PC-9 (cell line): ENCODE data around the gene R3HDML.

ENCODE experiments used
- EZH2 ChIP-seq: fragments of 200-600 bp; sonication (generic); IDR thresholded peaks from 2 replicates; pipeline ENCODE4 v1.8.0; 2017; ENCODE audit warnings: antibody characterized with exemption, low read depth
- TF ChIP-seq, protein P1 (sequence below): fragments of 200-600 bp; sonication (generic); conservative IDR thresholded peaks from 2 replicates; pipeline ENCODE4 v1.6.1; 2017; ENCODE audit warnings: mixed run types, antibody characterized with exemption, mild to moderate bottlenecking, moderate library complexity

DNA sequence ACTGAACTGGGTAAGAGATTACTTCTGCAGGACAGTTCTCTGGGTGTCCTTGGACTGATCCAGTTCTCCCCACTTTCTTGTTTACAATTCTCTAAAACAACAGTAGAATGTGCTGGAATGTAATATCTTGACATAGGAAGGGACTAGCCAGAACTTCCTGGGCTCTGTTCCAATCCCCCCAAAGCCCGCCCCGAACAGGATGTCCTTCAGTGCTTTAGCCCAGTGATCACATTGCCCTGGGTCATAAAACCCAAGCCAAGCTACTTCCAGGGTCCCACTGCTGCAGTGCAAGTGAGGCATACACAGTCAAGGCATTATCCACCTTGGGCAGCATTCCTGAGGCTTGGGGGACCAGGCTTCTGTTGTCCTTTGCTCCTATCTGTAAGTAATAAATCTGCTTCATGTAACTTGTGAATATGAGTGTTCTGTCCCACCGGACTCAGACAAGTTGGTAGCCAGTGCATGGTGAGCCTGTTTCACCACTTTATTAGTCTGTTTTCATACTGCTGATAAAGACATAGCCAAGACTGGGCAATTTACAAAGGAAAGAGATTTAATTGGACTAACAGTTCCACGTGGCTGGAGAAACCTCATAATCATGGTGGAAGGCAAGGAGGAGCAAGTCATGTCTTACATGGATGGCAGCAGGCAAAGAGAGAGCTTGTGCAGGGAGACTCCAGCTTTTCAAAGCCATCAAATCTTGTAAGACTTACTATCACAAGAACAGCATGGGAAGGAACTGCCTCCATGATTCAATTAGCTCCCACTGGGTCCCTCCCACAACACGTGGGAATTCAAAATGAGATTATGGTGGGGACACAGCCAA lies 49.4 kb upstream of the R3HDML start:
- TF ChIP-seq, protein P1, sequence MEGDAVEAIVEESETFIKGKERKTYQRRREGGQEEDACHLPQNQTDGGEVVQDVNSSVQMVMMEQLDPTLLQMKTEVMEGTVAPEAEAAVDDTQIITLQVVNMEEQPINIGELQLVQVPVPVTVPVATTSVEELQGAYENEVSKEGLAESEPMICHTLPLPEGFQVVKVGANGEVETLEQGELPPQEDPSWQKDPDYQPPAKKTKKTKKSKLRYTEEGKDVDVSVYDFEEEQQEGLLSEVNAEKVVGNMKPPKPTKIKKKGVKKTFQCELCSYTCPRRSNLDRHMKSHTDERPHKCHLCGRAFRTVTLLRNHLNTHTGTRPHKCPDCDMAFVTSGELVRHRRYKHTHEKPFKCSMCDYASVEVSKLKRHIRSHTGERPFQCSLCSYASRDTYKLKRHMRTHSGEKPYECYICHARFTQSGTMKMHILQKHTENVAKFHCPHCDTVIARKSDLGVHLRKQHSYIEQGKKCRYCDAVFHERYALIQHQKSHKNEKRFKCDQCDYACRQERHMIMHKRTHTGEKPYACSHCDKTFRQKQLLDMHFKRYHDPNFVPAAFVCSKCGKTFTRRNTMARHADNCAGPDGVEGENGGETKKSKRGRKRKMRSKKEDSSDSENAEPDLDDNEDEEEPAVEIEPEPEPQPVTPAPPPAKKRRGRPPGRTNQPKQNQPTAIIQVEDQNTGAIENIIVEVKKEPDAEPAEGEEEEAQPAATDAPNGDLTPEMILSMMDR = no peak
- no peak for TF ChIP-seq EZH2
